ENCODE measurements around the gene C7orf33. TPM values are rescaled to one million over a fixed set of nuclear protein-coding genes. Genes with fewer than 3 reads are reported as not detected.
"Not testable (repeated sequence)": the region's sequence is repeated elsewhere in the genome, so short reads cannot be mapped to it uniquely, and the experiment has no call there.

C7orf33 gene
- total and polyA plus RNA-seq, 2 of the 8 experiments (the other 6 are each of a cell fraction or from before 2014, with no cell fraction given), result not detected

GRCh38 chr7:148573581-148573980 is 17.0 kb upstream of the C7orf33 start:
- H3K79me2 ChIP-seq (ENCODE audit: control insufficient read depth in 1 of 2, insufficient read depth in 2 of 2, low read length in 2 of 2); H4K5ac ChIP-seq (ENCODE audit: insufficient read length, low read depth, low read length); H3K23me2 ChIP-seq (ENCODE audit: low read depth, low read length); H2BK120ac ChIP-seq (replicated peaks; ENCODE audit: low read depth, low read length); H3K4me3 ChIP-seq (ENCODE audit: extremely low read depth in 1 of 4, insufficient read depth in 2 of 4, low read depth in 3 of 4, low read length in 4 of 4); H3K4me1 ChIP-seq (replicated peaks in 1 of 4; ENCODE audit: control insufficient read depth in 3 of 4, insufficient read depth in 4 of 4, low read length in 3 of 4); H3K36me3 ChIP-seq (ENCODE audit: control insufficient read depth in 2 of 4, insufficient read depth in 4 of 4, low read length in 3 of 4); H3K4ac ChIP-seq (replicated peaks; ENCODE audit: insufficient read length, low read depth, low read length); H3K27ac ChIP-seq (ENCODE audit: low read depth, low read length); H2BK15ac ChIP-seq (ENCODE audit: low read length); H2BK20ac ChIP-seq (ENCODE audit: low read length); H2AFZ ChIP-seq (ENCODE audit: low read length); H2AK5ac ChIP-seq (ENCODE audit: low read depth, low read length); H3K9me3 ChIP-seq (ENCODE audit: insufficient read depth in 2 of 2, low read depth in 1 of 2, low read length in 1 of 2); H3K27me3 ChIP-seq (replicated peaks in 1 of 4; ENCODE audit: control insufficient read depth in 3 of 4, extremely low read depth in 1 of 4, insufficient read depth in 3 of 4, low read length in 3 of 4); H3K79me1 ChIP-seq (ENCODE audit: low read depth, low read length); H3K18ac ChIP-seq (ENCODE audit: extremely low read depth, low read length); H3K9ac ChIP-seq (replicated peaks in 1 of 4; ENCODE audit: extremely low read depth in 1 of 4, low read depth in 3 of 4, low read length in 3 of 4); H3K14ac ChIP-seq (ENCODE audit: insufficient read length); H2BK5ac ChIP-seq (ENCODE audit: low read depth, low read length); H4K8ac ChIP-seq (ENCODE audit: extremely low read depth, insufficient read depth, low read length); H3K56ac ChIP-seq (replicated peaks; ENCODE audit: insufficient read length, low read depth, low read length); H4K20me1 ChIP-seq (replicated peaks in 1 of 2; ENCODE audit: control insufficient read depth in 1 of 2, insufficient read depth in 2 of 2, low read length in 2 of 2); FAIRE-seq; H3K23ac ChIP-seq (ENCODE audit: insufficient read length); H2BK12ac ChIP-seq (ENCODE audit: low read depth, low read length); H4K91ac ChIP-seq (replicated peaks; ENCODE audit: insufficient read length, low read length); DNase-seq (ENCODE audit: low read depth in 1 of 2, low spot score in 2 of 2); H3K4me2 ChIP-seq (ENCODE audit: insufficient read depth in 1 of 2, low read depth in 2 of 2, low read length in 2 of 2): not testable (repeated sequence)
- ChIA-PET POLR2A (ENCODE audit: partially characterized antibody) (interaction anchor here (0.9 kb wide), 1 partner anchor 38 kb away, joined by 3 read pairs; no protein-coding TSS in a partner anchor), CTCF (ENCODE audit: partially characterized antibody) (interaction anchor here (0.9 to 3.3 kb wide), 10 partner anchors 10 to 282 kb away, joined by 3 to 28 read pairs (median 4); no protein-coding TSS in a partner anchor)

All from H1 (cell line).